Astrocyte of the cerebellum (primary cell): ENCODE measurements around the gene SYTL1.
"Not testable (repeated sequence)": the region's sequence is repeated elsewhere in the genome, so short reads cannot be mapped to it uniquely, and the experiment has no call there.

ENCODE experiments used
- DNase-seq: peaks from one replicate; pipeline ENCODE4 v3.0.0-alpha.2; 2011; ENCODE audit warnings: low read depth
- H3K4me3 ChIP-seq: 2 replicates; pipeline ENCODE4 v1.5.1; 2011; ENCODE audit warnings: mild to moderate bottlenecking, low read depth, low read length, moderate library complexity
- in situ Hi-C: cut with HindIII; loops from 2 replicates; pipeline ENCODE4 v1.10.0; 2017; ENCODE audit warnings: low sequenced_read_pairs
- TF ChIP-seq, protein P1 (sequence below): IDR thresholded peaks from 2 replicates; pipeline ENCODE4 v1.5.1; 2012; ENCODE audit warnings: low read length, low read depth, moderate library complexity, mild to moderate bottlenecking; ENCODE audit errors: missing control alignments

Gene SYTL1

DNA sequence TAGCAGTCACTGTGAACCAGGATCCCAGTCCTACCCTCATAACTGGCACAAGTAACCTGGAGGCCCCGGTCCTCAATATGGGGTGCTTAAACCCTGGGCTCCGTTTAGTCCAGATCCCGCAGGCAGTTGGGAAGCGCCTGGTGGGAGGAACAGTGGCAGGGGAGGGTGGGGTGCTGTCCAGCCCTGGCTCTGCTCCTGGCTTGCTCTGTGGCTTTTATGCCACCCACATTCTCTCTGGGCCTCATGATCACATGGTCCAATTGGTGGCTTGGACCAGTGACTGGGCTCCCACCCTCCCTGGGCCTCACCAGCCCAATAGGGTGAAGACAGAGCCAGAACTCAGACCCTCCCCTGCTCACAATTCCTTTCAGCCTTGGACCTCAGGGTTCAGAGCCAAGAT, 38.4 kb downstream of the SYTL1 start:
- DNase-seq = no peak
- no peak overlapping the region for H3K4me3 ChIP-seq
- TF ChIP-seq, protein P1, sequence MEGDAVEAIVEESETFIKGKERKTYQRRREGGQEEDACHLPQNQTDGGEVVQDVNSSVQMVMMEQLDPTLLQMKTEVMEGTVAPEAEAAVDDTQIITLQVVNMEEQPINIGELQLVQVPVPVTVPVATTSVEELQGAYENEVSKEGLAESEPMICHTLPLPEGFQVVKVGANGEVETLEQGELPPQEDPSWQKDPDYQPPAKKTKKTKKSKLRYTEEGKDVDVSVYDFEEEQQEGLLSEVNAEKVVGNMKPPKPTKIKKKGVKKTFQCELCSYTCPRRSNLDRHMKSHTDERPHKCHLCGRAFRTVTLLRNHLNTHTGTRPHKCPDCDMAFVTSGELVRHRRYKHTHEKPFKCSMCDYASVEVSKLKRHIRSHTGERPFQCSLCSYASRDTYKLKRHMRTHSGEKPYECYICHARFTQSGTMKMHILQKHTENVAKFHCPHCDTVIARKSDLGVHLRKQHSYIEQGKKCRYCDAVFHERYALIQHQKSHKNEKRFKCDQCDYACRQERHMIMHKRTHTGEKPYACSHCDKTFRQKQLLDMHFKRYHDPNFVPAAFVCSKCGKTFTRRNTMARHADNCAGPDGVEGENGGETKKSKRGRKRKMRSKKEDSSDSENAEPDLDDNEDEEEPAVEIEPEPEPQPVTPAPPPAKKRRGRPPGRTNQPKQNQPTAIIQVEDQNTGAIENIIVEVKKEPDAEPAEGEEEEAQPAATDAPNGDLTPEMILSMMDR = no peak
- in situ Hi-C loops = no loop called here

DNA sequence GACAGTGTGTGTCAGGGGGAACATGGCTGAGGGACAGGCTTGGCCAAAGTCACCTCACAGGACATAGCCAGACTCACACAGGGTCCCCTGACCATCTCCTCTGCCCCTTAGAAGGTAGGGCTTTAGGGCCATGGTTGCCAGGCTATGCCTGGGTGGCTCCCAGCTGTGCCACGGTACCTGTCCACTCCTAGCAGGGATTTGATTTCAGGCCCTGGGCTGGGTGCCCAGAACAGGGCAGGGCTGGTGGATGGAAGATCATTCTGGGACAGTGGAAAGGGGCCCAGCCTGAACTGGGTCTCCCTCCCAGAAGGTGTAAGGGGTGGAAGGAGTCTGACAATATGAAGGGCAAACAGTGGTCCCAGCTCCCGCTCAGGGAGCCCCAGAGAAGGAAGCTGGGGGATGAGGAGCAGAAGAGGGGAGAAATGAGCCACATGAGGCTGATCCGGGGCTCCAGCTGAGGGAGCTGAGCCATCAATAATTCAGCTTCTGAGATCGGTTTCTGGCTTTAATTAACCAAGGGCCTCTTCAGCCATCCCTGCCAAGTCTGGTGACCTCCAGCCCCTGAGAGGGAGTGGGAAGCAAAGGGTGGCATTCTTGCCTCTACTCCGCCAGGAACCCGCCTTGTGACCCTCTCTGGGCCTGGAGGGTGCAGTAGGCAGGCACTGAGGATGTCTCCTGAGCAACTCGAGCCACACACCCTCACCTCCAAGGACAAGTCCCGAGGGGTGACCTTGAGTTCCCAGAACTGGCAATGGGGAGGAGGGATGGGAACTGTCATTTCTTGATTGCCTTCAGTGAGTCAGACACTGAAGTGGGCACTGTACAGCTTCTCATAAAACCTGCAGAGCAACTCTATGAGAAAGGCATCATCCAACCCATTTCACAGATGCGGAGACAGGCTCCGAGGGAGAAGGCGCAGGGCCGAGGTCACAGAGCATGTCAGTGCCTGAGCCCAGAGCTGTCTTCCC, 39.2 kb downstream of the SYTL1 start:
- TF ChIP-seq, protein P1 = no peak
- H3K4me3 ChIP-seq = no peak overlapping the region
- DNase-seq = no peak
- in situ Hi-C loops = no loop called here

DNA sequence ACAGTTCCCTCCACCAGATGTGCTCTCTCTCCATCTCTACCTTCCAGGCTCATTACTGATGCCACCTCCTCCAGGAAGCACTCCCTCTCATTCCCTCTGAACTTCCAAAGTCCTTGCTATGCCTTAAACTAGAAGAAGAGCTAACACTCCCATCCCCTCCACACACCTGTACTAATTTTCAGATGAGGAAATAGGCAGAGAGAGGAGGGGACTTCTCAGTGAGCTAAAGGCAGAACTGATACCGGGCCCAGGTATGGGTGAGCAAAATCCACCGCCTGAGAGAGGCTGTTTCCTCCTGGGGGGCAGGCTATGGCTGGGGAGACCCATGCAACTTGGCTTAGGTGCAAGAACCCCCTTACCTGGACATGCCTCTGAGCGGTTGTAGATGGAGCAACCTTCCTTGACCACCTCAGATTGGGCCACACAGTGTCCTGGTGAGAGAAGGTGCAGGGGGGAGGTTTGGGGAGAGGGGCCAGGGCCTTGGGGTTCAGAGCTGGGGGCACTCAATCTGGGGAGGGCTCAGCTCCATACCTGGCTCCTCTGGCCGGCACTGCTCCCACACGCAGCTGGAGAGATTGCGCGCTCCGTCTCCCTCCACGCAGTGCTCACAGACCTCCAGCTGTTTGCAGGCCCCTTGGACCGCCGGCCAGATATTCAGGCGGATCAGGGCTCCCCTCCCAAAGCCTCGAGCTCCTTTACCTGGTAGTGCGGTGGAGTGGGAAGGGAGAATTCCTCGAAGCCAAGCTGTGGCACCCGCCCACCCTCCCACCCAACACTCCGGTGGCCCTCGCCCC, 40.3 kb downstream of the SYTL1 start:
- no peak for DNase-seq
- no peak overlapping the region for H3K4me3 ChIP-seq
- TF ChIP-seq, protein P1 = no peak
- in situ Hi-C loops = no loop called here

DNA sequence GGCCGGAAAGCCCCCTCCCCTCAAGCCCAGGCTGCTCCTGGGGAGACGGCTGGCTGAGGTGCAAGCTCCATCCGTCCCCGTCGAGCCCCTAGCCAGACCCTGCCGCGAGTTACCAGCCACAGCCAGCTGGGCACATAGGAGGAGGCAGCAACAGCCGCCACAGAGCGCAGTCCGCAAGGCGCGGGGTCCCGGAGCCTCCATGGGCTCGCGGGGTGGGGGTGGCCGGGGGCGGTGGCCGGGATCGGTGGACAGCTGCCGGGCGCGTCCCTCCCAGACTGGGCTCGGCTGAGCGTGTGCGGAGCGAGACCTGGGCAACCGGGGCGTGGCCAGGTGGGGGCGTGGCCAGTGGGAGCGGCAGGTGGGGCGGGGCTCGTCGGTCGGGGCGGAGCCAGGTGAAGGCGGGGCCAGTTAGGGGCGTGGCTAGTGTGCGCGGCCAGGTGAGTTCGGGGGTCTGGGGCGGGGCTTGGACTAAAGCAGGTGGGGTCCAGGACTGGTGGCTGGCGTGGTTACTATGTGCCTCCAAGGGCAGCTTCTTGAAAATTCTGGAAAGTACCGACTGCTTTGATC, 41.3 kb downstream of the SYTL1 start, which contains the start of gene CD164L2:
TSS of gene CD164L2 (minus strand) at position 295 of the 567 bp plus-strand sequence. CDS start at position 201, 94 bp downstream.
- in situ Hi-C loops = no loop called here
- no peak within 1 kb of the TSS for H3K4me3 ChIP-seq
- no peak for DNase-seq
- TF ChIP-seq, protein P1 = no peak

DNA sequence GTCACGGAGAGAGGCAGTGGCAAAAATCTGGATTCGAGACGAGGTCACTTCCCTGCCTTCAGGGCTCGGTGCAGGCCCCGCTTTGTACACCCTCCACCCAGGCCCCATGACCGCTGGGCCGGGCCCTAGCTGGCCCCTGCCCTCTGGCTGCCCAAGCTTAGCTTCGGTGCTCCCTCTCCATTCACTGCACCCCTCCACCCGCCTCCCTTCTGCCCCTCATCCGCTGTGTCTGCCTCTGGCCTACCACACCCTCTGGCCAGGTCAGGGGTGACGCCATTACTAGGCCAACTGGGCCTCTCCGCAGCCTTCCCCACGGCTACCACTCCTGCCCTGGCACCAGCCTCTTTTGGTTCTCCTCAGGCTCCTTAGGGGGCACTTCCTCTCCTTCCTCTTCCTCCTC, 41.8 kb downstream of the SYTL1 start:
- DNase-seq = no peak
- no peak overlapping the region for H3K4me3 ChIP-seq
- in situ Hi-C loops = no loop called here
- TF ChIP-seq, protein P1 = no peak

DNA sequence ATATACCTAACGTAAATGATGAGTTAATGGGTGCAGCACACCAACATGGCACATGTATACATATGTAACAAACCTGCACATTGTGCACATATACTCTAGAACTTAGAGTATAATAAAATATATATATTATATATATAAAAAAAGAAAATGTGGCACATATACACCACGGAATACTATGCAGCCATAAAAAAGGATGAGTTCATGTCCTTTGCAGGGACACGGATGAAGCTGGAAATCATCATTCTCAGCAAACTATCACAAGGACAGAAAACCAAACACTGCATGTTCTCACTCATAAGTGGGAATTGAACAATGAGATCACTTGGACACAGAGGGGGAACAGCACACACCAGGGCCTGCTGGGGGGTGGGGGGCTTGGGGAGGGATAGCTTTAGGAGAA, 43.0 kb downstream of the SYTL1 start:
- in situ Hi-C loops, H3K4me3 ChIP-seq, DNase-seq: not testable (repeated sequence)
